ENCODE data around the gene RAB3A.

Gene RAB3A

GRCh38 chr19:18147396-18147795 lies 56.4 kb downstream of the RAB3A start:
- DNase-seq = no peak
